Lung (tissue), 12 donors: ENCODE results near the gene SSH2. TPM values are rescaled to one million over a fixed set of nuclear protein-coding genes. Genes with fewer than 3 reads are reported as not detected.

Experiments used
- ATAC-seq: fragments of 200-7000 bp; cut with Tn5 transposase; one replicate; pipeline ENCODE4 v1.9.1; 2020; ENCODE audit warnings: moderate number of reproducible peaks; ENCODE audit not compliant: insufficient read depth, low FRiP score
- DNase-seq, 3 donors: peaks; one replicate each; pipeline ENCODE4 v3.0.0-alpha.2; 2013 to 2017
- H3K27ac ChIP-seq, 2 donors: one replicate each; pipeline ENCODE4 v1.5.1; 2013; ENCODE audit warnings: mild to moderate bottlenecking in 2 of 2, moderate library complexity in 2 of 2, control low read depth in 1 of 2, inconsistent platforms in 1 of 2, low read depth in 1 of 2, low read length in 1 of 2
- H3K27me3 ChIP-seq, 3 donors: one replicate each; pipeline ENCODE4 v1.5.1; 2013; ENCODE audit warnings: low read length in 2 of 3; ENCODE audit not compliant: control insufficient read depth in 3 of 3, insufficient read depth in 3 of 3
- H3K36me3 ChIP-seq, 4 donors: one replicate each; pipeline ENCODE4 v1.5.1; 2013; ENCODE audit warnings: low read length in 4 of 4, mild to moderate bottlenecking in 1 of 4, moderate library complexity in 1 of 4; ENCODE audit not compliant: control insufficient read depth in 4 of 4, insufficient read depth in 4 of 4
- H3K4me1 ChIP-seq, 5 donors: one replicate each; pipeline ENCODE4 v1.5.1; 2013; ENCODE audit warnings: low read length in 5 of 5, mild to moderate bottlenecking in 2 of 5, moderate library complexity in 1 of 5; ENCODE audit not compliant: control insufficient read depth in 5 of 5, insufficient read depth in 5 of 5
- H3K4me3 ChIP-seq: one replicate; pipeline ENCODE4 v1.5.1; 2013; ENCODE audit warnings: mild to moderate bottlenecking, control low read depth, moderate library complexity
- H3K9ac ChIP-seq, 2 donors: one replicate each; pipeline ENCODE4 v1.5.1; 2013; ENCODE audit warnings: low read length in 2 of 2, control low read depth in 1 of 2; ENCODE audit not compliant: insufficient read depth in 1 of 2
- H3K9me3 ChIP-seq, 4 donors: one replicate each; pipeline ENCODE4 v1.5.1; 2013; ENCODE audit warnings: low read length in 3 of 4, mild to moderate bottlenecking in 1 of 4, moderate library complexity in 1 of 4; ENCODE audit not compliant: control insufficient read depth in 4 of 4, insufficient read depth in 3 of 4
- WGBS, 2 donors: extraction: QIAGEN DNeasy Blood & Tissue Kit; methylation state at CpG; one replicate each; pipeline ENCODE4 v1.1.7; 2013; 5-methylcytosine and 5-hydroxymethylcytosine counted together
- polyA plus RNA-seq, 2 donors: library from polyadenylated mRNA; stranded (reverse); fragments of 200-250 nt; gene quantifications; one replicate each; pipeline ENCODE4 v1.2.1, GENCODE V29; 2013
- total RNA-seq, 2 donors: library from RNA; depleted of rRNA in 1 of 2; stranded (reverse); fragments of >200 nt in 1 of 2; gene quantifications; one replicate each; pipeline ENCODE4 v1.2.1, GENCODE V29; 2014 to 2021
- TF ChIP-seq, protein P1 (sequence below): IDR thresholded peaks from 2 replicates; pipeline ENCODE4 v1.5.1; 2012; ENCODE audit warnings: mild to moderate bottlenecking; ENCODE audit errors: control extremely low read depth, extremely low read depth
- donor health status: control.
- donor health status: control.
- donor health status: Bipolar disorder and iron deficiency.
- donor health status: healthy.
- donor health status: DM: yes; HTN: yes; CAD: no.

The SSH2 gene
- total and polyA plus RNA-seq, 4 donors, result 23.4 to 69.4 (median 41.1) TPM

DNA sequence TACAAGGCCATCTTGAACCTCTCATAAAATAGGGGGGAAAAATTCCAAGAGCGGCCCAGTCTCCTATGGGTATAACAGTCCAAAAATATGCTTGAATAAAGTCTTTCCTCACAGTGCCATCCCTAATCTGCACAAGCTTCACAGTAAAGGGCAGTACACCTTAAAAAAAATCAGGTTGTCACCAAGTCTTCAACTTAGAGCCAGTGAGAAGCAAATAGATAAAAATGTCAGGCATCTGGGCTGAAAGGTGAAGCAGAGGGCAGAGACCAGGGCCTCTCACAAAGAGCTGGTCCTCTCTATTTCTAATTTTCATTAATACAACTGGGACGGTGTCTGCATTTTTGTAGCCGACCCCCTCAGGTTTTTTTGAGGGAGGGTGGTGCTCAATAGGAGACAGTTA lies 82.9 kb downstream of the SSH2 start:
- Histone ChIP-seq H3K4me1 (peaks cover 0 to 20% (median 9%) of the 10 kb centered on the region in 5 donors), H3K4me3 (no peak overlapping the region), H3K9me3 (no peaks in the 10 kb centered on the region), H3K36me3 (no peaks in the 10 kb centered on the region), H3K9ac (no peak overlapping the region), H3K27ac (peak overlapping the region in 1 of 2 donors; percentile 29), H3K27me3 (no peaks in the 10 kb centered on the region)
- TF ChIP-seq, protein P1, sequence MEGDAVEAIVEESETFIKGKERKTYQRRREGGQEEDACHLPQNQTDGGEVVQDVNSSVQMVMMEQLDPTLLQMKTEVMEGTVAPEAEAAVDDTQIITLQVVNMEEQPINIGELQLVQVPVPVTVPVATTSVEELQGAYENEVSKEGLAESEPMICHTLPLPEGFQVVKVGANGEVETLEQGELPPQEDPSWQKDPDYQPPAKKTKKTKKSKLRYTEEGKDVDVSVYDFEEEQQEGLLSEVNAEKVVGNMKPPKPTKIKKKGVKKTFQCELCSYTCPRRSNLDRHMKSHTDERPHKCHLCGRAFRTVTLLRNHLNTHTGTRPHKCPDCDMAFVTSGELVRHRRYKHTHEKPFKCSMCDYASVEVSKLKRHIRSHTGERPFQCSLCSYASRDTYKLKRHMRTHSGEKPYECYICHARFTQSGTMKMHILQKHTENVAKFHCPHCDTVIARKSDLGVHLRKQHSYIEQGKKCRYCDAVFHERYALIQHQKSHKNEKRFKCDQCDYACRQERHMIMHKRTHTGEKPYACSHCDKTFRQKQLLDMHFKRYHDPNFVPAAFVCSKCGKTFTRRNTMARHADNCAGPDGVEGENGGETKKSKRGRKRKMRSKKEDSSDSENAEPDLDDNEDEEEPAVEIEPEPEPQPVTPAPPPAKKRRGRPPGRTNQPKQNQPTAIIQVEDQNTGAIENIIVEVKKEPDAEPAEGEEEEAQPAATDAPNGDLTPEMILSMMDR, result no peak
- WGBS, 2 donors, result 96 to 98% methylated on average over 3 of the region's 3 CpGs
- no peak for ATAC-seq
- no peak for DNase-seq

DNA sequence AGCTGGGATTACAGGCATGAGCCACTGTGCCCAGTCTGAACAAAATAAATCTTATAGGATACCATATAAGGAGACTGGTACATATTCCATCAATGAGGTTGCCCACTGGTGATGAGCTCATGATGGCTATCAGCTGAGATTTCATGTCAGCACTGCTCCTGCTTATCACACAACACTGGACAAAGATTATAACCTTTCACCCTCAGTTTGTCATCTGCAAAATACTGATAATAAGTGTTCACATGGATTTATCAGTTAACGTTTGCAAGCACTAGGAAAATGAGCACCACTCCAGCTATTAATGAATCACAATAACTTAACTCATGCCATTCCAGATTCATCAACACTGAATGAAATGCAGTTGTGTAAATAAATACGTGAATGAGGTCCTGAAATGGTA lies 83.7 kb downstream of the SSH2 start:
- Histone ChIP-seq H3K9ac (no peak overlapping the region), H3K27me3 (no peaks in the 10 kb centered on the region), H3K4me1 (peaks cover 0 to 20% (median 9%) of the 10 kb centered on the region in 5 donors), H3K9me3 (no peaks in the 10 kb centered on the region), H3K4me3 (no peak overlapping the region), H3K27ac (no peak overlapping the region), H3K36me3 (no peaks in the 10 kb centered on the region)
- WGBS, 2 donors, result 71 to 84% methylated on average over 2 of the region's 2 CpGs
- TF ChIP-seq, protein P1, result no peak
- no peak for DNase-seq
- no peak for ATAC-seq

GRCh38 chr17:29844339-29845048 lies 85.5 kb downstream of the SSH2 start:
- no peak for ATAC-seq
- no peak overlapping the region for H3K27ac ChIP-seq
- H3K27me3 ChIP-seq, result no peaks in the 10 kb centered on the region
- H3K9ac ChIP-seq, result no peak overlapping the region
- peak; percentile 66 to 87 (median 81) for DNase-seq
- H3K9me3 ChIP-seq, result no peaks in the 10 kb centered on the region
- TF ChIP-seq, protein P1, result no peak
- WGBS, 2 donors, result 71 to 91% methylated on average over 1 of the region's 1 CpG
- H3K4me1 ChIP-seq, result peaks cover 0 to 20% (median 9%) of the 10 kb centered on the region in 5 donors
- no peak overlapping the region for H3K4me3 ChIP-seq
- no peaks in the 10 kb centered on the region for H3K36me3 ChIP-seq

DNA sequence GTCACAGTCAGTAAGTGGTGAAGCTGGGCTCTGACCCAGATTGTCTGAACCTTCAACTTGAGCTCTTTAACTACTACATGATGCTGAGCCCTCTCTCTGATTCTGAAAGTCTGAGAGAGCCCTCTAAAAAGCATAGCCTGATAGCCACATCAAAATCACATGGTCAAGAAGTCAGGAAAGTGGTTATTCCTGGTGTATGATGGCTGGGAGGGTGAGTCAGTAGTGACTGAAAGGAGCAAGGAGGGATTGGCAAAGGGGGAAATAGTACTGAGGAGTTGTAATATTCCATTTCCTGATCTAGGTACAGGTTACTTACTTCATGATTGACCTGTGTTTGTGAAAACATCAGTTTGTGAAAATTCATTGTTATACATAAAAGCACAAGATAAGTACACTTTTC lies 89.1 kb downstream of the SSH2 start:
- Histone ChIP-seq H3K9me3 (no peaks in the 10 kb centered on the region), H3K36me3 (no peaks in the 10 kb centered on the region), H3K4me1 (peaks cover 2 to 12% (median 4%) of the 10 kb centered on the region in 5 donors), H3K9ac (no peak overlapping the region), H3K27me3 (no peaks in the 10 kb centered on the region), H3K27ac (no peak overlapping the region), H3K4me3 (no peak overlapping the region)
- TF ChIP-seq, protein P1, result no peak
- DNase-seq (no peak), ATAC-seq (no peak)
